ENCODE data around the gene ALDH1A1.

DNA sequence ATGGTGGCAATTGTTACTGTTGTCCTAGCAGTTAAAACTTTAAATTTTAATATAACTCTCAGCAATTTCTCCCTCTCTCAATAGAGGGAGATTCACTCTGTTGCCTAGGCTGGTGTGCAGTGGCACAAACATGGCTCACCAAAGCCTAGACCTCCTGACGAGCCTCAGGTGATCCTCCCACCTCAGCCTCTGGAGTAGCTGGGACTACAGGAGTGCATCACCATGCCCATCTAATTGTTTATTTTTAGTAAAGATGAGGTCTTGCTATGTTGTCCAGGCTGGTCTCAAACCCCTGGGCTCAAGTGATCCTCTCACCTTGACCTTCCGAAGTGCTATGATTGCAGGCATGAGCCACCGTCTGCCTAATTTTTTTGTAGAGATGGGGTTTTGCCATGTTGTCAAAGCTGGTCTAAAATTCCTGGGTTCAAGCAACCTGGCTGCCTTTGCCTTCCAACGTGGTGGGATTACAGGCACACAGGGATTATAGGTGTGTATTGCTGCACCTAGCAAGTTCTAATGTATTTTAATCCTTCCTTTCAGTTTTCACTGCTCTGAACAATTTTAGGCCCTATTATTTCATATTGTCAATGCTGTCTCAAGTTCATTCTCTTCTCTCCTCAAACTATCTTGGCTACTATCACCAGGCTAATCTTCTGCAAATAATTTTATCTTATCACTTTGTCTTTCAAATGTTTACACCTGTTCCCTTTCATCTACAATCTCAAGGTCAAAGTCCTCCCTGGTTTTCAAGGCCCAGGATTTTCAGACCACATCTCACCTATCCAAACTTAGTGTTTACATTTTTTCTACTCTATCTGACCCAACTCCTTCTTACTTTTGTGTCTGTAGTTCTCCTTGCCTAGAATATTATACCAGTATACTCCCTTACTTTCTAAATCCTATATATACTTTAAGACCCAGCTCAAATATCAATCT lies 18.9 kb downstream of the ALDH1A1 start:
- TF ChIP-seq, protein P1, sequence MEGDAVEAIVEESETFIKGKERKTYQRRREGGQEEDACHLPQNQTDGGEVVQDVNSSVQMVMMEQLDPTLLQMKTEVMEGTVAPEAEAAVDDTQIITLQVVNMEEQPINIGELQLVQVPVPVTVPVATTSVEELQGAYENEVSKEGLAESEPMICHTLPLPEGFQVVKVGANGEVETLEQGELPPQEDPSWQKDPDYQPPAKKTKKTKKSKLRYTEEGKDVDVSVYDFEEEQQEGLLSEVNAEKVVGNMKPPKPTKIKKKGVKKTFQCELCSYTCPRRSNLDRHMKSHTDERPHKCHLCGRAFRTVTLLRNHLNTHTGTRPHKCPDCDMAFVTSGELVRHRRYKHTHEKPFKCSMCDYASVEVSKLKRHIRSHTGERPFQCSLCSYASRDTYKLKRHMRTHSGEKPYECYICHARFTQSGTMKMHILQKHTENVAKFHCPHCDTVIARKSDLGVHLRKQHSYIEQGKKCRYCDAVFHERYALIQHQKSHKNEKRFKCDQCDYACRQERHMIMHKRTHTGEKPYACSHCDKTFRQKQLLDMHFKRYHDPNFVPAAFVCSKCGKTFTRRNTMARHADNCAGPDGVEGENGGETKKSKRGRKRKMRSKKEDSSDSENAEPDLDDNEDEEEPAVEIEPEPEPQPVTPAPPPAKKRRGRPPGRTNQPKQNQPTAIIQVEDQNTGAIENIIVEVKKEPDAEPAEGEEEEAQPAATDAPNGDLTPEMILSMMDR (conservative IDR thresholded peaks at IDR 0.05) = no peak
- TF ChIP-seq ZFX (IDR thresholded peaks at IDR 0.05) = no peak

All from C4-2B (cell line).